Duodenal mucosa (tissue), 2 donors: ENCODE results near the gene LIMS4.
"Not testable (repeated sequence)": the region's sequence is repeated elsewhere in the genome, so short reads cannot be mapped to it uniquely, and the experiment has no call there.

Source experiments
- H3K27ac ChIP-seq: one replicate; pipeline ENCODE4 v1.7.0; 2013; ENCODE audit warnings: low read depth, low read length
- H3K27me3 ChIP-seq, 2 donors: one replicate each; pipeline ENCODE4 v1.7.0; 2013; ENCODE audit warnings: low read length in 2 of 2, control low read depth in 1 of 2; ENCODE audit not compliant: insufficient read depth in 2 of 2, control insufficient read depth in 1 of 2
- H3K36me3 ChIP-seq, 2 donors: one replicate each; pipeline ENCODE4 v1.7.0; 2013; ENCODE audit warnings: low read length in 2 of 2, control low read depth in 1 of 2; ENCODE audit not compliant: insufficient read depth in 2 of 2, control insufficient read depth in 1 of 2
- H3K4me1 ChIP-seq, 2 donors: one replicate each; pipeline ENCODE4 v1.7.0; 2013; ENCODE audit warnings: low read length in 2 of 2, control low read depth in 1 of 2; ENCODE audit not compliant: insufficient read depth in 2 of 2, control insufficient read depth in 1 of 2
- H3K4me3 ChIP-seq, 2 donors: one replicate each; pipeline ENCODE4 v1.7.0; 2013; ENCODE audit warnings: low read length in 2 of 2, low read depth in 1 of 2
- H3K9ac ChIP-seq, 2 donors: one replicate each; pipeline ENCODE4 v1.7.0; 2013; ENCODE audit warnings: low read length in 2 of 2, low read depth in 1 of 2
- H3K9me3 ChIP-seq, 2 donors: one replicate each; pipeline ENCODE4 v1.7.0; 2013; ENCODE audit warnings: low read length in 2 of 2, control low read depth in 1 of 2; ENCODE audit not compliant: control insufficient read depth in 1 of 2

Gene LIMS4

GRCh38 chr2:110420641-110421354, 51.8 kb downstream of the LIMS4 start:
- not testable (repeated sequence) for H3K4me3 ChIP-seq, H3K4me1 ChIP-seq, H3K9me3 ChIP-seq, H3K9ac ChIP-seq, H3K36me3 ChIP-seq, H3K27ac ChIP-seq, H3K27me3 ChIP-seq

DNA sequence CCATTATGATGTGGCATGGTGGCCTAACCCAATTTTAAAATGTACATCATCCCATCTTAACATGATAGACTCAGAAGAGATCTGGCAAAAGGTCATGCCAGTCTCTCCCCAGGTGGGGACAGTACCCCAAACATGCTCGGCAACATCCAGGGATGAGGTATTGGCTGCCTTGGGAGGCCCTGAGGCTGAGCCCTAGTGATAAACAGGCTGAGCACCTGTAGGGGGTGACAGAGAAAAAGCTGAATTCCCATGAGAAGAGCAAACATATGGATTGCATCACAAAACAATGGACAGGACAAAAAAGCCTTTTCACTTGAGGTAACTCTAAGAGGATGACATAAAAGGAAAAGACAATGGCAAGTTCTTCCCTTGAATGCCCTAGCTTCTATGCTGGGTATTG, 65.5 kb downstream of the LIMS4 start:
- not testable (repeated sequence) for H3K27me3 ChIP-seq, H3K36me3 ChIP-seq, H3K4me1 ChIP-seq, H3K9me3 ChIP-seq, H3K27ac ChIP-seq, H3K9ac ChIP-seq, H3K4me3 ChIP-seq

DNA sequence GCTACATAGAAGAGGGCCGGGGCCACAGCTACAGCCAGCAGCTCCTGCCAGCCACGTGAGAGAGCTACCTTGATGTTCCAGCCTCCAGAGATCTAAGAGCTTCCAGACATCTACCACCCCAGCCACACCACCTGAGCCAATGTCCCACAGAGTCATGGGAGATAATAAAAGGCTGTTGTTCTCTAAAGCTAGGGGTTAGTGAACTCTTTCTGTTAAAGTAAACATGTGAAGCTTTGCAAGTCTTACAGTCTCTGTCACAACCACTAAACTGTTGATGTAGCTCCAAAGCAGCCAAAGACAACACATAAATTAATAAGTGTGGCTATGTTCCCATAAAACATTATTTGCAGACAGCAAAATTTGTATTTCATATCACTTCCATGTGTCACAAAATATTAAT, 67.6 kb downstream of the LIMS4 start:
- H3K4me3 ChIP-seq, H3K9ac ChIP-seq, H3K9me3 ChIP-seq, H3K27me3 ChIP-seq, H3K4me1 ChIP-seq, H3K27ac ChIP-seq, H3K36me3 ChIP-seq: not testable (repeated sequence)

DNA sequence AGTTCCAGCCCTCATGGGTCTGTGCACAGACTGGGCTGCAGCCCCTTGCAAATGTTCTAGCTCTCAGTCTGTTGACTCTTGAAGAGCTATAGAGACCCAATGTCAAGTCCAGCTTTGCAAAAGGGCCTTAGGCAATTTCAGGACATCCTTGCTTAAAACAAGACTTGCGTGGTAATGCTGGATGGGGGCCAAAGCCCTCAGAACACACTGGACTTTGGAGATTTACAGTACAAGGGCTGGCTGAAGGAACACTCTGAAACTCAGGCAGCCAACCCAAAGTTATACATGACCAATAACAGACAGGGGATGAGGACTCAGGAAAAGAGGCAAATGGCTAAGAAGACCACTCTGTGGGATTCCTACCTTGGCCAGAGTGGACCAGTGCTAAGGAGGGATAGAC, 68.4 kb downstream of the LIMS4 start:
- not testable (repeated sequence) for H3K36me3 ChIP-seq, H3K27me3 ChIP-seq, H3K4me3 ChIP-seq, H3K9me3 ChIP-seq, H3K27ac ChIP-seq, H3K9ac ChIP-seq, H3K4me1 ChIP-seq

- not testable (repeated sequence) for H3K9ac ChIP-seq, H3K36me3 ChIP-seq, H3K27ac ChIP-seq, H3K9me3 ChIP-seq, H3K27me3 ChIP-seq, H3K4me3 ChIP-seq, H3K4me1 ChIP-seq
Observed at GRCh38 chr2:110401001-110401618, 71.5 kb downstream of the LIMS4 start.

DNA sequence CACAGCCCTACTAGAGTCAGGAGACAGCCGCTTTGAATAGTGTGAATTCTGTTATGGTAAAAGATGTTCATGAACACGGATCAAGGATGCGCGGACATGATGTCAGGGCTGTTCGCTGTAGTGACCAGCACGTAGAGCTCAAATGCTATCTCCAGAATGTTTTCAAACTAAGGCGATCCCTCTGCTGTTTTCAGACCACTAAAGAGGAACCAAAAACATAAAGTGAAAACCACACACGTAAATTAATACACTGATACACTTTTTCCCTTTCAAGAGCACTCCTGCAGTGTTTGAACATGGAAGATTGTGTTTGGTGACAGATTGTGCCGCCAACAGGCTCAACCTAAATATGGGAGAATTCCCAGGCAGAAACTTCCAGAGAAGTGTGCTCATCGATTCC, 73.2 kb downstream of the LIMS4 start:
- H3K4me1 ChIP-seq, H3K9me3 ChIP-seq, H3K27me3 ChIP-seq, H3K4me3 ChIP-seq, H3K36me3 ChIP-seq, H3K27ac ChIP-seq, H3K9ac ChIP-seq: not testable (repeated sequence)

DNA sequence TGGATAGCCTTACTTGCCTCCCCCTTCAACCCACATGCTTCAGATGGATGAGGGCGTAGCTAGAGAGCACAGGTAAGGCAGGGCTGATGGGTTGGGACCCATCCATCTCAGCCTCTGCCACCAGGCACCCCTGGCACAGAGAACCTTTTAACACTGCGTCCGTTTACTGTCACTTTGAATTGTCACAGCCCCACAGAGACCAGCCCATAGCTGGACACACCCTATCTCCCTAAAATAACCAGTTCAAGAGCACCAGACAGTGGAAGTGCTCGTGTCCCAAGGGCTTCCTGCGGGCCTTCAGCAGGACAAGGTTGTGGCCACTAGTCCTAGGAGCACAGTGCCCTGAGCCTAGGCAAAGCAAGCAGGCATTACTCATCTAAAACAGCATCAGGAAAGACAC, 76.6 kb downstream of the LIMS4 start:
- not testable (repeated sequence) for H3K36me3 ChIP-seq, H3K27me3 ChIP-seq, H3K9ac ChIP-seq, H3K27ac ChIP-seq, H3K4me1 ChIP-seq, H3K9me3 ChIP-seq, H3K4me3 ChIP-seq
